Suprapubic skin (tissue), 4 donors: ENCODE results near the gene HECW1.

Source experiments
- CTCF ChIP-seq, 2 donors: fragments of 200-600 bp in 1 of 2; fragments of 450-650 bp in 1 of 2; sonication (generic) in 1 of 2; IDR thresholded peaks; one replicate each; pipeline ENCODE4 v1.5.1; 2016 to 2019; ENCODE audit warnings: antibody characterized with exemption in 2 of 2, mild to moderate bottlenecking in 1 of 2, moderate library complexity in 1 of 2
- EP300 ChIP-seq: sonication (generic); formaldehyde crosslinking; IDR thresholded peaks from one replicate; pipeline ENCODE4 v1.6.1; 2017; ENCODE audit warnings: antibody characterized with exemption
- POLR2A ChIP-seq, 2 donors: fragments of 450-650 bp; IDR thresholded peaks; one replicate each; pipeline ENCODE4 v1.6.1; 2017; ENCODE audit warnings: antibody characterized with exemption in 2 of 2, mild to moderate bottlenecking in 2 of 2, moderate library complexity in 2 of 2
- POLR2AphosphoS5 ChIP-seq, 3 donors: sonication (generic); formaldehyde crosslinking; IDR thresholded peaks; one replicate each; pipeline ENCODE4 v1.6.1; 2017; ENCODE audit warnings: antibody characterized with exemption in 3 of 3

GRCh38 chr7:43593010-43593409 lies 480.6 kb downstream of the HECW1 start:
- TF ChIP-seq POLR2A (IDR thresholded peaks at IDR 0.05) = no peak
- TF ChIP-seq CTCF (IDR thresholded peaks at IDR 0.05) = no peak
- TF ChIP-seq EP300 = no peak
- no peak for TF ChIP-seq POLR2AphosphoS5 (IDR thresholded peaks at IDR 0.05)
